ENCODE measurements around the gene TEKTIP1.

DNA sequence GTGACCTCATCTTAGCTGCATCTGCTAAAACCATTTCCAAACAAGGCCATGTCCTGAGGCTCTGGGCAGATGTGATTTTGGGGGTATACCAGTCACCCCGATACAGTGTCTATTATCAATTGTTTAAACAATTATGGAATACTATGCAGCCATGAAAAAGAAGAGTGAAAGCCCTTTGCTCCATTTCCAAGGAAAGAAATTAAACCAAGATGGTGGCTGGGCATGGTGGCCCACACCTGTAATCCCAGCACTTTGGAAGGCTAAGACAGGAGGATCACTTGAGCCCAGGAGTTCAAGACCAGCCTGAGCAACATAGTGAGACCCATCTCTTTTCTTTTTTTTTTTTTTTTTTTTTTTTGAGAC lies 763 bp downstream of the TEKTIP1 start:
- TF ChIP-seq CTCF (IDR thresholded peaks at IDR 0.05), result no peak
- no peak for TF ChIP-seq EP300 (IDR thresholded peaks at IDR 0.05)
- TF ChIP-seq POLR2A (IDR thresholded peaks at IDR 0.05), result no peak
